ENCODE measurements around the gene SGMS2. TPM values are rescaled to one million over a fixed set of nuclear protein-coding genes. Genes with fewer than 3 reads are reported as not detected.

SGMS2 gene
- total RNA-seq, 1 donor from 2014 or later: 25.8 TPM

DNA sequence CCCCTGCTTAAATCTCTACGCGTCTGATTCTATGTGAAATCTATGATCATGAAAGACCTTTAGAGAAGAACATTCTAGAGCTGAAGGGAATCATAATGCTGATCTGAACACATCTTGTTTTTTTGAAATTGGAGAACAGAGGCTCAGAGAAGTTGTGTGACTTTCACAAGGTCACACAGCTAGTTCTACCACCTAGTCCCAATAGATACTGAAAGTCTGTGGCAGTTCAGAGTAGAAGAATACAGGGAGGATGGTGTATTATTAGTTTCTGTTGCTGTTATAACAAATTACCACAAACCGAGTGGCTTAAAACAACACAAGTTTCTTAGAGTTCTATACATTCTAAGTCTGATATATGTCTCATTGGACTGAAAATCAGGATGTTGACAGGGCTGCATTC is 121.1 kb downstream of the SGMS2 start:
- Mint-ChIP-seq H3K36me3 (peaks cover 10% of the 10 kb centered on the region), H3K4me3 (no peak overlapping the region), H3K9me3 (no peaks in the 10 kb centered on the region), H3K27me3 (no peaks in the 10 kb centered on the region), H3K4me1 (ENCODE audit: unreplicated experiment) (no peaks in the 10 kb centered on the region), H3K27ac (no peak overlapping the region)
- TF ChIP-seq, protein P1, sequence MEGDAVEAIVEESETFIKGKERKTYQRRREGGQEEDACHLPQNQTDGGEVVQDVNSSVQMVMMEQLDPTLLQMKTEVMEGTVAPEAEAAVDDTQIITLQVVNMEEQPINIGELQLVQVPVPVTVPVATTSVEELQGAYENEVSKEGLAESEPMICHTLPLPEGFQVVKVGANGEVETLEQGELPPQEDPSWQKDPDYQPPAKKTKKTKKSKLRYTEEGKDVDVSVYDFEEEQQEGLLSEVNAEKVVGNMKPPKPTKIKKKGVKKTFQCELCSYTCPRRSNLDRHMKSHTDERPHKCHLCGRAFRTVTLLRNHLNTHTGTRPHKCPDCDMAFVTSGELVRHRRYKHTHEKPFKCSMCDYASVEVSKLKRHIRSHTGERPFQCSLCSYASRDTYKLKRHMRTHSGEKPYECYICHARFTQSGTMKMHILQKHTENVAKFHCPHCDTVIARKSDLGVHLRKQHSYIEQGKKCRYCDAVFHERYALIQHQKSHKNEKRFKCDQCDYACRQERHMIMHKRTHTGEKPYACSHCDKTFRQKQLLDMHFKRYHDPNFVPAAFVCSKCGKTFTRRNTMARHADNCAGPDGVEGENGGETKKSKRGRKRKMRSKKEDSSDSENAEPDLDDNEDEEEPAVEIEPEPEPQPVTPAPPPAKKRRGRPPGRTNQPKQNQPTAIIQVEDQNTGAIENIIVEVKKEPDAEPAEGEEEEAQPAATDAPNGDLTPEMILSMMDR (conservative IDR thresholded peaks at IDR 0.05): no peak
- DNase-seq (ENCODE audit: extremely low spot score, unreplicated experiment): no peak

DNA sequence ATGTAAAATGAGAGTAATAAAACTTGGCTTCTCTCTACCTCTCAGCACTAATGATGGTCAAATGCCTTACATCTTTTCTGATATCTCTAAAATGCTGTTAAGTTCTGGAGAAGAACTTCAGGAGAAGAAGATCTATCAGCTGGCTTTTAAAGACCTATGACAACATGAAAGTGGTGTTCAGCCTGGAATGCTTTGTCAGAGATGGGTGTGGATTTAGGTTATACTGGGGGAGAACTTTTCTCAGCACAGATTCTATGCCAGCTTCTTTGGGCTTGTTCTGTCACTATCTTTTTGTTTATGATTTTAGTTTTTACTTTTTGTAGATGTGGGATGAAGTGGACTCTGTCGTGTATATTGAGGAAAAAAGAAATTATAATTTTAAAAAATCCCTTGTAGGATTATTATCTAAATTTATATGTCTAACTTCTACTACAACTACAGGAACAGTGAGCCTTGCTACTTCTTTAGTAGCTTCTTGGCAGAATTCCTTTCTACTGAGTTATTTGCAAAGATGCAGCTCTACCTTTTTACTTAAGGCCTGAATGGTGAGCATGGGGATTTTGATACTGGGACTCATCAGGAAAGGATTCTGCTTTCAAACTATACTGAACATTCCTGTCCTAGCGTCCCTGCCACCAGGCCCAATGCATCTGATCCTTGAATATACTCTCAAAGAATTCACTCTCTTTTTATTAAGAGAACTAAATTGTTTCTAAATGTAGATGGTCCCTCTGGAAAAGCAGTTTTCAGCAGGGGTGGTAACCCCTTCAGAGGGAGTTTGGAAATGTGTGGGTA is 126.2 kb downstream of the SGMS2 start:
- TF ChIP-seq, protein P1 (conservative IDR thresholded peaks at IDR 0.05): no peak
- H3K27me3 Mint-ChIP-seq: no peaks in the 10 kb centered on the region
- no peak overlapping the region for H3K27ac Mint-ChIP-seq
- peaks cover under 1% of the 10 kb centered on the region for H3K9me3 Mint-ChIP-seq
- H3K4me1 Mint-ChIP-seq (ENCODE audit: unreplicated experiment): no peaks in the 10 kb centered on the region
- H3K4me3 Mint-ChIP-seq: no peak overlapping the region
- H3K36me3 Mint-ChIP-seq: peaks cover 7% of the 10 kb centered on the region
- no peak for DNase-seq (ENCODE audit: extremely low spot score, unreplicated experiment)

DNA sequence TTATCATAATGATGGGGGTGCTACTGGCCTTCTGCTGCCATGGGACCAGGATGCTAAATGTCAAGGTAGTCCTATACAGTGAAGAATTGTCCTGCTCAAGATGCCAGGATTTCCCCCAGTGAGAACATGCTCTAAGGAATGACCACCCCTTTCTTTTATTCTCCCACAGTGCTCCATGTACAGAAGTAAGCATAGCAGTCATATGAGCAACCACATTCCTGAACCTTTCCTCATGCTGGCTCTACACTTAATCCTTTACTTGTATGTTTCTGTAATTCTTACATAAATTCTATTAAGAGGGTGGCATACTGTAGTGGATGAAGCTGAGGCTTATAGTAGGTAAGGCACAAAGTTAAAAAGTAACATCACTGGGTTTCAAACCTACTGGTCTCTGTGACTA is 126.8 kb downstream of the SGMS2 start:
- Mint-ChIP-seq H3K36me3 (peaks cover 8% of the 10 kb centered on the region), H3K27ac (no peak overlapping the region), H3K4me1 (ENCODE audit: unreplicated experiment) (no peaks in the 10 kb centered on the region), H3K27me3 (no peaks in the 10 kb centered on the region), H3K4me3 (no peak overlapping the region), H3K9me3 (peaks cover 6% of the 10 kb centered on the region)
- DNase-seq (ENCODE audit: extremely low spot score, unreplicated experiment): no peak
- TF ChIP-seq, protein P1 (conservative IDR thresholded peaks at IDR 0.05): no peak

DNA sequence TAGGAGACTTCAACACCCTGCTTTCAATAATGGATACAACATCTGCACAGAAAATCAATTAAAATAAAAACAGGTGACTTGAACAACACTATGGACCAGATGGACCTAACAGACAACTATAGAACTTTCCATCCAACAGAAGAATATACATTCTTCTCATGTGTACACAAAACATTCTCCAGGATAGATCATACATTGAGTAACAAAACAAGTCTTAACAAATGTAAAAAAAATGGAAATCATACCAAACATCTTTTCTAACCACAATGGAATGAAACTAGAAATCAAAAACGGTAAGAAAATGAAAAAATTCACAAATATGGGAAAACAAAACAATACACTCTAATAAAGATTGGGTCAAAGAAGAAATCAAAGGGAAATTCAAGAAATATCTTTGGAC is 131.3 kb downstream of the SGMS2 start:
- H3K4me3 Mint-ChIP-seq: no peak overlapping the region
- H3K27ac Mint-ChIP-seq: no peak overlapping the region
- peaks cover 6% of the 10 kb centered on the region for H3K9me3 Mint-ChIP-seq
- H3K4me1 Mint-ChIP-seq (ENCODE audit: unreplicated experiment): no peaks in the 10 kb centered on the region
- peaks cover 4% of the 10 kb centered on the region for H3K36me3 Mint-ChIP-seq
- TF ChIP-seq, protein P1 (conservative IDR thresholded peaks at IDR 0.05): no peak
- no peak for DNase-seq (ENCODE audit: extremely low spot score, unreplicated experiment)
- H3K27me3 Mint-ChIP-seq: peaks cover 4% of the 10 kb centered on the region

Other genes with a start within 250 kb of the SGMS2 start
- 67.9 and 82.0 TPM in 2 replicates for gene PAPSS1, start 104.7 kb upstream of the SGMS2 start, total RNA-seq (ENCODE audit: low replicate concordance)
- 4.2 and 7.8 TPM in 2 replicates for gene CYP2U1, start 106.6 kb downstream of the SGMS2 start, total RNA-seq (ENCODE audit: low replicate concordance)
- 41.8 and 68.5 TPM in 2 replicates for gene HADH, start 165.0 kb downstream of the SGMS2 start, total RNA-seq (ENCODE audit: low replicate concordance)